SU-DHL-6 (cell line): ENCODE data around the gene VEGFB.

ENCODE experiments used
- H2AFZ ChIP-seq: fragments of 200-600 bp; sonication (generic); 2 replicates; pipeline ENCODE4 v1.6.1; 2014; ENCODE audit warnings: low read depth, mild to moderate bottlenecking, moderate library complexity, mixed read lengths, antibody characterized with exemption, low read length; ENCODE audit not compliant: severe bottlenecking
- H3F3A ChIP-seq: fragments of 200-600 bp; shearing (Covaris generic); 2 replicates; pipeline ENCODE4 v1.6.0; 2016; ENCODE audit warnings: antibody characterized with exemption, mild to moderate bottlenecking; ENCODE audit not compliant: insufficient read depth
- H3K27ac ChIP-seq: fragments of 200-600 bp; sonication (generic); 2 replicates; pipeline ENCODE4 v1.5.1; 2016; ENCODE audit warnings: low read depth, mild to moderate bottlenecking, low read length, moderate library complexity, mixed read lengths
- H3K27me3 ChIP-seq: fragments of 200-600 bp; sonication (generic), shearing (Covaris generic); 2 replicates; pipeline ENCODE4 v1.6.0; 2014; ENCODE audit warnings: mild to moderate bottlenecking, low read length
- H3K36me3 ChIP-seq: fragments of 200-600 bp; sonication (generic); 2 replicates; pipeline ENCODE4 v1.6.1; 2014; ENCODE audit warnings: mild to moderate bottlenecking, low read length, mixed read lengths
- H3K4me2 ChIP-seq: fragments of 300-600, 200-600 bp; shearing (Covaris generic), sonication (generic); 2 replicates; pipeline ENCODE4 v1.6.0; 2014; ENCODE audit warnings: low read length, low read depth, mild to moderate bottlenecking; ENCODE audit not compliant: poor library complexity, severe bottlenecking
- H3K4me3 ChIP-seq: fragments of 200-600 bp; sonication (generic); 2 replicates; pipeline ENCODE4 v1.5.1; 2014; ENCODE audit warnings: antibody characterized with exemption, low read length, mild to moderate bottlenecking, mixed read lengths; ENCODE audit not compliant: insufficient read depth, poor library complexity, severe bottlenecking
- H3K79me2 ChIP-seq: fragments of 200-600 bp; sonication (generic); 2 replicates; pipeline ENCODE4 v1.6.1; 2014; ENCODE audit warnings: mild to moderate bottlenecking, low read length, moderate library complexity; ENCODE audit not compliant: insufficient read depth
- H3K9ac ChIP-seq: fragments of 200-600 bp; sonication (generic); 2 replicates; pipeline ENCODE4 v1.7.0; 2014; ENCODE audit warnings: mild to moderate bottlenecking, low read length
- H3K9me2 ChIP-seq: fragments of 200-600 bp; sonication (generic); replicated peaks from 2 replicates; pipeline ENCODE4 v1.6.1; 2014; ENCODE audit warnings: low read length; ENCODE audit not compliant: insufficient read depth
- H3K9me3 ChIP-seq: fragments of 200-600 bp; sonication (generic); 2 replicates; pipeline ENCODE4 v1.6.1; 2014; ENCODE audit warnings: low read length, mixed read lengths; ENCODE audit not compliant: insufficient read depth
- H4K20me1 ChIP-seq: fragments of 200-600 bp; sonication (generic); 2 replicates; pipeline ENCODE4 v1.6.1; 2014; ENCODE audit warnings: low read depth, mild to moderate bottlenecking, antibody characterized with exemption, low read length, moderate library complexity, mixed read lengths
- EZH2phosphoT487 ChIP-seq: fragments of 200-600 bp; sonication (generic), shearing (Covaris generic); conservative IDR thresholded peaks from 2 replicates; pipeline ENCODE4 v1.6.1; 2018; ENCODE audit warnings: mild to moderate bottlenecking, antibody characterized with exemption, low read length, moderate library complexity, mixed read lengths
- TF ChIP-seq, protein P1 (sequence below): fragments of 200-600 bp; sonication (generic); IDR thresholded peaks from one replicate; pipeline ENCODE4 v1.5.1; 2017; ENCODE audit warnings: antibody characterized with exemption, mild to moderate bottlenecking, low read length, moderate library complexity; ENCODE audit not compliant: insufficient read depth, poor library complexity, severe bottlenecking

VEGFB gene

DNA sequence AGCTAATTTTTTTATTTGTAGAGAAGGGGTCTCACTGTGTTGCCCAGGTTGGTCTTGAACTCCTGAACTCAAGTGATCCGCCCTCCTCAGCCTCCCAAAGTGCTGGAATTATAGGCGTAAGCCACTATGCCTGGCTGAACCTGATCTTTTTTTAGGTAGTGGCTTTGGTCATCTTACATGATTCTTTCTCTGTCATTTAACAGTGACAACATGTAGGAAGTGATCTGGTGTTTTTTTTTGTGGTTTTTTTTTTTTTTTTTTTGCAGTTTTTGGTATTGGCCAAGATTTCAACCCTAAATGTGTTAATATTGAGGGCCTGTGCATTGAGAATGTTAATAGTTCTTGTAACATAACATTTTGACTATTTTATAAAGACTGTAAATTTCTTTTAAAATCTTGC, 35.9 kb upstream of the VEGFB start:
- Histone ChIP-seq H3K79me2 (peaks cover 11% of the 10 kb centered on the region; the same call in 1 of the 2 replicates), H3K4me2 (no peak overlapping the region), H3K27ac (no peak overlapping the region), H2AFZ (no peak overlapping the region), H4K20me1 (no peaks in the 10 kb centered on the region), H3K36me3 (peaks cover 29% of the 10 kb centered on the region), H3K27me3 (no peaks in the 10 kb centered on the region), H3K9me2 (no peaks in the 10 kb centered on the region), H3K4me3 (no peak overlapping the region), H3F3A (0 out of 2 replicates have a peak, but pooled peaks cover under 1% of the 10 kb centered on the region), H3K9ac (no peak overlapping the region), H3K9me3 (no peaks in the 10 kb centered on the region)
- no peak for TF ChIP-seq EZH2phosphoT487
- TF ChIP-seq, protein P1, sequence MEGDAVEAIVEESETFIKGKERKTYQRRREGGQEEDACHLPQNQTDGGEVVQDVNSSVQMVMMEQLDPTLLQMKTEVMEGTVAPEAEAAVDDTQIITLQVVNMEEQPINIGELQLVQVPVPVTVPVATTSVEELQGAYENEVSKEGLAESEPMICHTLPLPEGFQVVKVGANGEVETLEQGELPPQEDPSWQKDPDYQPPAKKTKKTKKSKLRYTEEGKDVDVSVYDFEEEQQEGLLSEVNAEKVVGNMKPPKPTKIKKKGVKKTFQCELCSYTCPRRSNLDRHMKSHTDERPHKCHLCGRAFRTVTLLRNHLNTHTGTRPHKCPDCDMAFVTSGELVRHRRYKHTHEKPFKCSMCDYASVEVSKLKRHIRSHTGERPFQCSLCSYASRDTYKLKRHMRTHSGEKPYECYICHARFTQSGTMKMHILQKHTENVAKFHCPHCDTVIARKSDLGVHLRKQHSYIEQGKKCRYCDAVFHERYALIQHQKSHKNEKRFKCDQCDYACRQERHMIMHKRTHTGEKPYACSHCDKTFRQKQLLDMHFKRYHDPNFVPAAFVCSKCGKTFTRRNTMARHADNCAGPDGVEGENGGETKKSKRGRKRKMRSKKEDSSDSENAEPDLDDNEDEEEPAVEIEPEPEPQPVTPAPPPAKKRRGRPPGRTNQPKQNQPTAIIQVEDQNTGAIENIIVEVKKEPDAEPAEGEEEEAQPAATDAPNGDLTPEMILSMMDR, result no peak

DNA sequence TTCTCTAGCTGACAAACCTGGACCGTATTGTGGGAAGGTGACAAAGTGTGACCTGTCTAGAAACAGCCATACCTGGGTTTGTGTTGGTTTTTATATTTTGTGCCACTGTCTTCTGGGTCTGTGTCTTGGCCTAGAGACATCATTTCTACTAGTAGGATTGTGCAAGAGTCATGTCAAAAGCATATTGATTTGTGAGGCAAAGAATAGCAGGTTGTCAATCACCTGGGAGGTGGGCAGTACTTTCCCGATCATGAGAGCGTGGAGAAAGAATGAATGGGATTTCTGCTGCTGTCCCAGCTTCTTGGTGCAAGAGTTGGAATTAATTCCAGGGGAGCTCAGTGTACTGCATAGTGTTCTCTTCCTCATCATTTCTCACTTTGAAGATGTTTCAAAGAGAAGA, 32.8 kb upstream of the VEGFB start:
- Histone ChIP-seq H3F3A (peaks cover 15% of the 10 kb centered on the region), H2AFZ (no peak overlapping the region), H3K9me3 (no peaks in the 10 kb centered on the region), H3K9ac (no peak overlapping the region), H3K9me2 (no peaks in the 10 kb centered on the region), H3K27me3 (no peaks in the 10 kb centered on the region), H3K36me3 (peaks cover 8% of the 10 kb centered on the region), H3K79me2 (no peaks in the 10 kb centered on the region), H4K20me1 (no peaks in the 10 kb centered on the region), H3K4me2 (no peak overlapping the region), H3K27ac (no peak overlapping the region), H3K4me3 (no peak overlapping the region)
- TF ChIP-seq EZH2phosphoT487, result no peak

DNA sequence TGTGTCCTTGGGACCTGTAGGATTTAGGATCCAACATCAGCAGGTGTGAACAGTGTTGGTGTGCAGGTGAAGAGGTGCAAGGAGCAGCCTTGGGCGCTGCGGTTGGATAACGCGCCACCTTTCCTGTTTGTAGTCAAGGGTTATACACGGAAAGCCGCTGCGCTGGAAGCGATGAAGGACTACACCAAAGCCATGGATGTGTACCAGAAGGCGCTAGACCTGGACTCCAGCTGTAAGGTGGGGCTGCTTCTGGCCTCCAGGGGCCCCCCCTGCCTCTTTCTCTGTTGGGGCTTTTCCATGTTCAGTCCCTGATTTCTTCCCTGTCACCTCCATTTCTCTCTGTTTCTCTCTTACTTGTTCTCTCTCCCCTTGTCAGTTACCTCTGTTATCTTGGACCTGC, 31.4 kb upstream of the VEGFB start:
- Histone ChIP-seq H3K79me2 (no peaks in the 10 kb centered on the region; the same call in 1 of the 2 replicates), H3K27me3 (no peaks in the 10 kb centered on the region), H4K20me1 (no peaks in the 10 kb centered on the region), H3K27ac (no peak overlapping the region), H3K36me3 (no peaks in the 10 kb centered on the region; the same call in none of the 2 replicates), H3K9me3 (no peaks in the 10 kb centered on the region), H3K9me2 (no peaks in the 10 kb centered on the region), H3K9ac (no peak overlapping the region), H3F3A (peaks cover 15% of the 10 kb centered on the region), H2AFZ (no peak overlapping the region), H3K4me3 (no peak overlapping the region), H3K4me2 (no peak overlapping the region)
- TF ChIP-seq EZH2phosphoT487, result no peak
- TF ChIP-seq, protein P1, result no peak

DNA sequence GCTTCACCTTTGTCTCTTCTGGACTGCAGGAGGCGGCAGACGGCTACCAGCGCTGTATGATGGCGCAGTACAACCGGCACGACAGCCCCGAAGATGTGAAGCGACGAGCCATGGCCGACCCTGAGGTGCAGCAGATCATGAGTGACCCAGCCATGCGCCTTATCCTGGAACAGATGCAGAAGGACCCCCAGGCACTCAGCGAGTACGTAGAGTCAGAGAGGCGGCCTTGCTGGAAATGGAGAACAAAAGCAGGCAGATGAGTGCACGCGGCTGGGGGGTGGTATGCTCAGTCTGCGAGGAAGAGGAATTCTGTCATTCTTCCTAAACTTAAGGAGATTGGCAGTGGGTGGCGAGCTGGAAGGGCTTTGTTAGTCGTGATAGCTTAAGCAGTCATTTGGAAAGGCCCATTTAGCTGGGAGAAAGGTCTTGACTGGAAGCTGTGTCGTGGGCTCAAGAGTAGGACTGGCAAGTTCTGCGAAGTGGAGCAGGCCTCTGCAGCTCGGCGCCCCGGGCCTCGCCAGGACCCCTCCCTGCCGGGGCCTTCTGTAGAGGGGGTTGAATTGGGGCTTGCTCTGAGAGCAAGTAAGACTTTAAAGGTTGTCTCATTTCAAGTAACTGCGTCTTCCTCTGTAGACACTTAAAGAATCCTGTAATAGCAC, 30.8 kb upstream of the VEGFB start:
- no peak overlapping the region for H3K27ac ChIP-seq
- no peaks in the 10 kb centered on the region; the same call in none of the 2 replicates for H3K36me3 ChIP-seq
- no peak overlapping the region for H3K4me3 ChIP-seq
- H3K4me2 ChIP-seq, result no peak overlapping the region
- H3K9ac ChIP-seq, result no peak overlapping the region
- no peaks in the 10 kb centered on the region; the same call in 1 of the 2 replicates for H3K79me2 ChIP-seq
- H2AFZ ChIP-seq, result no peak overlapping the region
- H3K9me2 ChIP-seq, result no peaks in the 10 kb centered on the region
- no peaks in the 10 kb centered on the region for H3K27me3 ChIP-seq
- peaks cover 15% of the 10 kb centered on the region for H3F3A ChIP-seq
- H4K20me1 ChIP-seq, result no peaks in the 10 kb centered on the region
- TF ChIP-seq EZH2phosphoT487, result no peak
- TF ChIP-seq, protein P1, result no peak
- H3K9me3 ChIP-seq, result no peaks in the 10 kb centered on the region
